B cell (primary cell): ENCODE data around the gene TRIM27.
"Not testable (repeated sequence)": the region's sequence is repeated elsewhere in the genome, so short reads cannot be mapped to it uniquely, and the experiment has no call there.

Source experiments
- EZH2 ChIP-seq: IDR thresholded peaks from 2 replicates; pipeline ENCODE4 v1.6.1; 2012; ENCODE audit warnings: borderline replicate concordance, low read depth, mild to moderate bottlenecking, moderate library complexity, low read length; ENCODE audit not compliant: insufficient read depth, poor library complexity, severe bottlenecking
- TF ChIP-seq, protein P1 (sequence below): fragments of 200-600 bp; IDR thresholded peaks from one replicate; pipeline ENCODE4 v1.8.0; 2022; ENCODE audit warnings: antibody characterized with exemption, mild to moderate bottlenecking

DNA sequence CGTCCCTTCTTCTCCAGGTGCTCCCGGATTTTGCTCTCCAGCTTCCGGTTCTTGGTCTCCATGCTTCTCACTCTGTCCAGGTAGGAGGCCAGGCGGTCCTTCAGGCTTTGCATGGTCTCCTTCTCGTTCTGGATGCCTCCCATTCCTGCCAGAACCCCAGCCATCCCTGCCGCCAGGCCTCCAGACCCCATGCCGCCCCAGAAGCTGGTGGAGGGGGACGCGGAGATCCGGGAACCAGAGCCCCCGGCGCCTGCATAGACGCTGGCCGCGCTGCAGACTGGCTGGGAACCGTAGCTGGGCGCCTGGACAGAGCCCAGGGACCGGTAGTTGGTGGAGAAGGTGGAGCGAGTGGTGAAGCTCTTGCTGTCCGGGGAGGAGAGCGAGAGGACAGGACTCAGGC is 46.3 kb upstream of the TRIM27 start:
- TF ChIP-seq, protein P1, sequence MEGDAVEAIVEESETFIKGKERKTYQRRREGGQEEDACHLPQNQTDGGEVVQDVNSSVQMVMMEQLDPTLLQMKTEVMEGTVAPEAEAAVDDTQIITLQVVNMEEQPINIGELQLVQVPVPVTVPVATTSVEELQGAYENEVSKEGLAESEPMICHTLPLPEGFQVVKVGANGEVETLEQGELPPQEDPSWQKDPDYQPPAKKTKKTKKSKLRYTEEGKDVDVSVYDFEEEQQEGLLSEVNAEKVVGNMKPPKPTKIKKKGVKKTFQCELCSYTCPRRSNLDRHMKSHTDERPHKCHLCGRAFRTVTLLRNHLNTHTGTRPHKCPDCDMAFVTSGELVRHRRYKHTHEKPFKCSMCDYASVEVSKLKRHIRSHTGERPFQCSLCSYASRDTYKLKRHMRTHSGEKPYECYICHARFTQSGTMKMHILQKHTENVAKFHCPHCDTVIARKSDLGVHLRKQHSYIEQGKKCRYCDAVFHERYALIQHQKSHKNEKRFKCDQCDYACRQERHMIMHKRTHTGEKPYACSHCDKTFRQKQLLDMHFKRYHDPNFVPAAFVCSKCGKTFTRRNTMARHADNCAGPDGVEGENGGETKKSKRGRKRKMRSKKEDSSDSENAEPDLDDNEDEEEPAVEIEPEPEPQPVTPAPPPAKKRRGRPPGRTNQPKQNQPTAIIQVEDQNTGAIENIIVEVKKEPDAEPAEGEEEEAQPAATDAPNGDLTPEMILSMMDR = not testable (repeated sequence)
- TF ChIP-seq EZH2 = not testable (repeated sequence)
